ENCODE results near the gene FOXF2.

FOXF2 gene

DNA sequence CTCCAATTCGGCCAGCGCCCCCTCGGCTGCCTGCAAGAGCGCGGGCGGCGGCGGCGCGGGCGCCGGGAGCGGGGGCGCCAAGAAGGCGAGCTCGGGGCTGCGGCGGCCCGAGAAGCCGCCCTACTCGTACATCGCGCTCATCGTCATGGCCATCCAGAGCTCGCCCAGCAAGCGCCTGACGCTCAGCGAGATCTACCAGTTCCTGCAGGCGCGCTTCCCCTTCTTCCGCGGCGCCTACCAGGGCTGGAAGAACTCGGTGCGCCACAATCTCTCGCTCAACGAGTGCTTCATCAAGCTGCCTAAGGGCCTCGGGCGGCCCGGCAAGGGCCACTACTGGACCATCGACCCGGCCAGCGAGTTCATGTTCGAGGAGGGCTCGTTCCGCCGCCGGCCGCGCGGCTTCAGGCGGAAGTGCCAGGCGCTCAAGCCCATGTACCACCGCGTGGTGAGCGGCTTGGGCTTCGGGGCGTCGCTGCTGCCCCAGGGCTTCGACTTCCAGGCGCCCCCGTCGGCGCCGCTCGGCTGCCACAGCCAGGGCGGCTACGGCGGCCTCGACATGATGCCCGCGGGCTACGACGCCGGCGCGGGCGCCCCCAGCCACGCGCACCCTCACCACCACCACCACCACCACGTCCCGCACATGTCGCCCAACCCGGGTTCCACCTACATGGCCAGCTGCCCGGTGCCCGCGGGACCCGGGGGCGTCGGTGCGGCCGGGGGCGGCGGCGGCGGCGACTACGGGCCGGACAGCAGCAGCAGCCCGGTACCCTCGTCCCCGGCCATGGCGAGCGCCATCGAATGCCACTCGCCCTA, 963 bp downstream of the FOXF2 start:
- no peak for DNase-seq (ENCODE audit: low read depth in 4 of 4, low spot score in 1 of 4)

- DNase-seq (ENCODE audit: low read depth in 4 of 4, low spot score in 1 of 4), result no peak
Observed at GRCh38 chr6:1390946-1391799, 1.8 kb downstream of the FOXF2 start.

GRCh38 chr6:1391800-1392309, 2.5 kb downstream of the FOXF2 start:
- no peak for DNase-seq (ENCODE audit: low read depth in 4 of 4, low spot score in 1 of 4)

- DNase-seq (ENCODE audit: low read depth in 4 of 4, low spot score in 1 of 4), result no peak
Observed at GRCh38 chr6:1392813-1393640, 3.7 kb downstream of the FOXF2 start.

- no peak for DNase-seq (ENCODE audit: low read depth in 4 of 4, low spot score in 1 of 4)
Observed at GRCh38 chr6:1393641-1394283, 4.4 kb downstream of the FOXF2 start.

DNA sequence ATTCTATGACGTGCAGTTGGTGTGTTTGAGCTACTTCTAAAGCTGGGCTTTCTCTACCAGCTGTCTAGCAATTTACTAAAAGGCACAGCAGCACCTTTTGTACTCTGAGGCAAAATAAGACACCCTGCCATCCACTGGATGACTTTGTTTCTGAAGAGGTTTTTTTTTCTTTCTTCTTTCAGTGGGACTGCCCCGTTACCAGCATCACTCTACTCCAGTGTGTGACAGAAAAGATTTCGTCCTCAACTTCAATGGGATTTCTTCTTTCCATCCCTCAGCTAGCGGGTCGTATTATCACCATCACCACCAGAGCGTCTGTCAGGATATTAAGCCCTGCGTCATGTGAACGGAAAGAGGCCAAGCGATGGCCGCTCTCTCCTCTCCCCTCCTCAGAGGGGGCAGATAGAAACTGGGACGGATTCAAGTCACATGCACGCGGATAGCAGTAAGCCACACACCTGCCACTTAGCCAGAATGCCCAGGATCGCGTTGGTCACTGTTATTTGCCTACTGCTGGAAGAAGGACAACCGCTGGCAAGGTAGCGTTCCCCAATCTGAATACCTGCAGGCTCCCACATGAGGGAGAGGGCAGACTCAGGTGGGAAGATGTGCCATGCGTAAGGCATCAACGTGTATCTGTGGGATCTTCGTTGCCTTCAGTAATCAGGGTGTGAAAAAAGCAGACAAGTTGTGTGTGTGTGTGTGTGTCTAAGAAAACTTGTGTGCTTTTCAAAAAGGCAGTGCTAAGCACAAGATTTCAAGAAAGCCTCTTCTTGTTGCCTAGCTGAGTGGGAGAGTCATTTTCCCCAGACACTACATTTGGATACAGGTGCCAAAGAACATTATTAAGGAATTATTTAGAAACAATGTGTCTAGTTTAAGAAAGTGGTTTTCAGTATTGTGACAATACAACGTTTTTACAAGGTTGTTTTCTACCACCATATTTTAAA, 5.4 kb downstream of the FOXF2 start:
- DNase-seq (ENCODE audit: low read depth in 4 of 4, low spot score in 1 of 4), result no peak

- DNase-seq (ENCODE audit: low read depth in 4 of 4, low spot score in 1 of 4), result no peak
Observed at GRCh38 chr6:1395506-1395905, 6.1 kb downstream of the FOXF2 start.

GRCh38 chr6:1395941-1396908, 6.8 kb downstream of the FOXF2 start:
- DNase-seq (ENCODE audit: low read depth in 4 of 4, low spot score in 1 of 4), result no peak

DNA sequence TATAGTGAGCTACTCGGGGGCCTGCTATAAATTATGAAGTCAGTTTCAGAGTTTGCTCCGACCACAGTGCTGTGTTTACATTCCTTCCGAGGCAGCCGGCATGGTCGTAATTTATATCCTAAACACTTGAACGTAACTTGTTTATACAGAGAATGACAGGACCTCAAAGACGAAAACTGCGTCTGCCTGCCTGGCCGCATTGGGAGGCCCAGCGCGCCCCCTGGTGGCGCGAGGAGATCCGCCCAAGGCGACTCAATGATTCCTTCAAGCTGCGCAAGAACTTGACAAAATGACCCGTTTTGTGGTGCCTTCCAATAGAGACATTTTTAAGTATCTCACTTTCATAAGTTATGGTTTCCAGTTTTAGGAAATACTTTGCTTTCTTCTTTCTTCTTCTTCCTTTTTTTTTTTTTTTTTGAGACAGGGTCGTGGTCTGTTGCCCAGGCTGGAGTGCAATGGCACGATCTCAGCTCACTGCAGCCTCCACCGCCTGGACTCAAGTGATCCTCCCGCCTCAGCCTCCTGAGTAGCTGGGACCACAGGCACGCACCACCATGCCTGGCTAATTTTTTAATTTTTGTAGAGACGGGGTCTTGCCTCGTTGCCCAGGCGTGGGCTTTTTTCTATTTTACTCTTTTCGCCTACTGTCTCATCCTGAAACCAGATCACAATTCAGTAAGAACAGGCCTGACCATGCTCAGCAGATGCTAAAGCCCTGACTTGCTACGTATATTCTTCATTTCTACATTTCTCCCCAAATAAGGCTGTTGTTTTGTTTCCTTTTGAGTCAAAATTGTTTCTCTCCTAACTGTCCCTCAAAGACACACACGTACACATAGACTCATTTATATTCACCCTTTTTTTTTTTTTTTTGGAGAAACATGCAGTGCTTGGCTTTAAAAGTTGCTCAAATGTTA, 7.8 kb downstream of the FOXF2 start:
- DNase-seq (ENCODE audit: low read depth in 4 of 4, low spot score in 1 of 4), result peak; percentile 42 to 59 (median 52)

- DNase-seq (ENCODE audit: low read depth in 4 of 4, low spot score in 1 of 4), result no peak
Observed at GRCh38 chr6:1399085-1399780, 9.9 kb downstream of the FOXF2 start.

GRCh38 chr6:1400126-1400850, 10.9 kb downstream of the FOXF2 start:
- DNase-seq (ENCODE audit: low read depth in 4 of 4, low spot score in 1 of 4), result no peak

- no peak for DNase-seq (ENCODE audit: low read depth in 4 of 4, low spot score in 1 of 4)
Observed at GRCh38 chr6:1402369-1402768, 13.0 kb downstream of the FOXF2 start.

DNA sequence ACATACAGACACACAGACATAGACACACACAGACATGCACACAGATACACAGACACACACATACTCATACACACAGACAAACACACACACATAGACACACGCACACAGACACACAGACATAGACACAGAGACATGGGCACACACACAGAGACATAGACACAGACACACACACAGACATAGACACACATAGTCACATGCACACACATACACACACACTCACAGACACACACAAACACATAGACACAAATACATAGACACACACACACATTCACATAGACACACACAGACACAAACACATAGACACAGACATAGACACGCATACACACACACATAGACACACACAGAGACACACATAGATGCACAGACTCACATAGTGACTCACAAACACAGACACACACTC, 13.5 kb downstream of the FOXF2 start:
- no peak for DNase-seq (ENCODE audit: low read depth in 4 of 4, low spot score in 1 of 4)

DNA sequence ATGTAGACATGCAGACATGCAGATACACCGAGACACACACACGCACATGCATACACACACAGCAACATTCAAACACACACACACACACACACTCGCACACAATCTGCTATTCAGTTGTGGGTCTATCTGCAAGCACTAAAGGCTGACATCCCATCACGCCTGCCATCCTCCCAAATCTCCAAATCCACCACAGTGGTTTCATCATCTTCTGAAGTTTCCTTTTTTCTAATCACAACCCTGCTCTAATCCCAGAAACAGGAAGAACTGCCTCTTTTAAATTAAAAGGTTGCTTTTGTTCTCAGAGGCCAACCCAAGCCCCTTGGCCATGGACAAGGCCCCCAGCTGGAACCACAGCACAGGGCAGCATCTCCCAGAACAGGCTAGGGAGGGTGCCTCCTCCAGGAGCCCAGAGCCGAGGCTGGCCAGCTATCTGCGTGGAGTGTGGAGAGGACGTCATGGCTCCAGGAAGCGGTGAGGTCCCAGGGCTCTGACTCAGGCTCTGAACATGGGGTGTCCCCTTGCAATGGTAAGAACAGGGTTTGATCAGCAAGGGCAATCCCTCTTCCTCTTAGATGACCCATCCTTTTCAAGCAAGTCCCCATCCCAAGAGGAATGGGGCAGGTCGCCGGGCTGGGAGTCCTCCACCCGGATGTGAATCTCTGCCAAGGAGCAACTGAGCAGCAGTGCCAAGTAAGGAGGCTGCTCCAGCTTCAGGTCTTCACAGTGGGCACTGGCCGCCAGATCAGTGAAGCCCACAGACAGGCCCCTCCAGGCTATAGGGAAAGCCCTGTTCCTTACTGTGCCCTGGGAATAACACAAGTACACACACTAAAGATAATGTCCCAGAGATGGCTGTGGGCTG, 14.7 kb downstream of the FOXF2 start:
- no peak for DNase-seq (ENCODE audit: low read depth in 4 of 4, low spot score in 1 of 4)

DNA sequence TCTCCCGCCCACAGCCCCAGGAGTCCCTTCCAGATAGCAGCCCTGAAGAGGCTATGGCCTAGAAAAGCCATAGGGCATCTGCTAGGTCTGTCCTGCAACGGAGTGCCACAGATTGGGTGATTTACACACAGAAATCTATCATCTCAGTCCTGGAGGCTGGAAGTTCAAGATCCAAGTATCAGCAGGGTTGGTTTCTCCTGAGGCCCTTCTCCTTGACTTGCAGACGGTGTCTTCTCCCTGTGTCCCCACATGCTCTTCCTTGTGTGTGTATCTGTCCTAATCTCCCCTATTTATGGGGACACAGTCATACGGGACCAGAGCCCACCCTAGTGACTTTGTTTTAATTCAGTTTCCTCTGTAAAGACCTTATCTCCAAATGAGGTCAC, 15.3 kb downstream of the FOXF2 start:
- DNase-seq (ENCODE audit: low read depth in 4 of 4, low spot score in 1 of 4), result no peak
